Erythroblast (primary cell): ENCODE data around the gene FAM136A.

ENCODE experiments used
- GATA1 ChIP-seq: IDR thresholded peaks from 2 replicates; pipeline ENCODE4 v1.6.1; 2011; ENCODE audit warnings: low read depth, mild to moderate bottlenecking, control low read depth, low read length, moderate library complexity
- POLR2A ChIP-seq: IDR thresholded peaks from 2 replicates; pipeline ENCODE4 v1.6.1; 2011; ENCODE audit warnings: mild to moderate bottlenecking, low read length

- TF ChIP-seq POLR2A = no peak
- TF ChIP-seq GATA1 = no peak
Observed at GRCh38 chr2:70261501-70261900, 40.4 kb downstream of the FAM136A start.
